ENCODE measurements around the gene TTLL11. TPM values are rescaled to one million over a fixed set of nuclear protein-coding genes. Genes with fewer than 3 reads are reported as not detected.

TTLL11 gene
- polyA plus RNA-seq, 1 donor from 2014 or later, result 8.0 TPM

- H3K9ac ChIP-seq (ENCODE audit: low read length), result no peak overlapping the region
- peaks cover 15% of the 10 kb centered on the region for H3K79me2 ChIP-seq (replicated peaks; ENCODE audit: insufficient read depth, low read length)
- TF ChIP-seq CTCF (IDR thresholded peaks at IDR 0.05; ENCODE audit: poor library complexity, severe bottlenecking) (no peak), MXI1 (conservative IDR thresholded peaks at IDR 0.05; ENCODE audit: poor library complexity, severe bottlenecking) (no peak), REST (IDR thresholded peaks at IDR 0.05; ENCODE audit: borderline replicate concordance) (no peak), POLR2AphosphoS5 (IDR thresholded peaks at IDR 0.05) (no peak), SMC3 (conservative IDR thresholded peaks at IDR 0.05; ENCODE audit: poor library complexity) (no peak), RAD21 (conservative IDR thresholded peaks at IDR 0.05) (no peak), TAF1 (IDR thresholded peaks at IDR 0.05; ENCODE audit: low read depth) (no peak), EP300 (conservative IDR thresholded peaks at IDR 0.05; ENCODE audit: poor library complexity, severe bottlenecking) (no peak), EZH2 (IDR thresholded peaks at IDR 0.05; ENCODE audit: borderline replicate concordance, insufficient read depth, low read length, poor library complexity, severe bottlenecking) (no peak)
- peaks cover 4% of the 10 kb centered on the region for H3K9me3 ChIP-seq (ENCODE audit: low read length)
- no peak overlapping the region for H3K4me3 ChIP-seq (ENCODE audit: low read length)
- H3K9me2 ChIP-seq (ENCODE audit: insufficient read depth, low read length), result no peaks in the 10 kb centered on the region
- H3K27ac ChIP-seq (ENCODE audit: low read length), result no peak overlapping the region
- H3K36me3 ChIP-seq (ENCODE audit: insufficient read depth, low read length), result no peaks in the 10 kb centered on the region
- no peaks in the 10 kb centered on the region for H3K27me3 ChIP-seq (ENCODE audit: insufficient read depth, low read depth, low read length)
- H4K20me1 ChIP-seq (ENCODE audit: insufficient read depth), result no peaks in the 10 kb centered on the region
- H3F3A ChIP-seq (ENCODE audit: insufficient read depth, low read length, poor library complexity, severe bottlenecking), result no peaks in the 10 kb centered on the region
- no peak overlapping the region for H3K4me2 ChIP-seq (ENCODE audit: low read length)
- H2AFZ ChIP-seq (ENCODE audit: low read depth, low read length), result no peak overlapping the region
Measured at GRCh38 chr9:121779381-121780117, 313.6 kb downstream of the TTLL11 start.

GRCh38 chr9:121778252-121779225 is 314.6 kb downstream of the TTLL11 start:
- Histone ChIP-seq H3K27ac (ENCODE audit: low read length) (no peak overlapping the region), H3F3A (ENCODE audit: insufficient read depth, low read length, poor library complexity, severe bottlenecking) (no peaks in the 10 kb centered on the region), H2AFZ (ENCODE audit: low read depth, low read length) (no peak overlapping the region), H3K4me2 (ENCODE audit: low read length) (no peak overlapping the region), H3K9ac (ENCODE audit: low read length) (no peak overlapping the region), H3K27me3 (ENCODE audit: insufficient read depth, low read depth, low read length) (no peaks in the 10 kb centered on the region), H3K4me3 (ENCODE audit: low read length) (no peak overlapping the region), H3K9me2 (ENCODE audit: insufficient read depth, low read length) (no peaks in the 10 kb centered on the region), H3K79me2 (replicated peaks; ENCODE audit: insufficient read depth, low read length) (peaks cover 15% of the 10 kb centered on the region), H4K20me1 (ENCODE audit: insufficient read depth) (no peaks in the 10 kb centered on the region), H3K9me3 (ENCODE audit: low read length) (peaks cover 4% of the 10 kb centered on the region), H3K36me3 (ENCODE audit: insufficient read depth, low read length) (no peaks in the 10 kb centered on the region)
- TF ChIP-seq CTCF (IDR thresholded peaks at IDR 0.05; ENCODE audit: poor library complexity, severe bottlenecking) (no peak), SMC3 (conservative IDR thresholded peaks at IDR 0.05; ENCODE audit: poor library complexity) (no peak), EZH2 (IDR thresholded peaks at IDR 0.05; ENCODE audit: borderline replicate concordance, insufficient read depth, low read length, poor library complexity, severe bottlenecking) (no peak), MXI1 (conservative IDR thresholded peaks at IDR 0.05; ENCODE audit: poor library complexity, severe bottlenecking) (no peak), POLR2AphosphoS5 (IDR thresholded peaks at IDR 0.05) (no peak), EP300 (conservative IDR thresholded peaks at IDR 0.05; ENCODE audit: poor library complexity, severe bottlenecking) (no peak), TAF1 (IDR thresholded peaks at IDR 0.05; ENCODE audit: low read depth) (no peak), REST (IDR thresholded peaks at IDR 0.05; ENCODE audit: borderline replicate concordance) (no peak), RAD21 (conservative IDR thresholded peaks at IDR 0.05) (no peak)
